NCI-H1417 treated with DMSO at 0.1 percent for 48 hours (cell line): Measurements from ENCODE around the gene KHDC1.
"Not testable (repeated sequence)": the region's sequence is repeated elsewhere in the genome, so short reads cannot be mapped to it uniquely, and the experiment has no call there.

Experiments used
- DNase-seq: peaks from one replicate; lab custom pipeline; 2025; lab: John Stamatoyannopoulos, UW

The KHDC1 gene

GRCh38 chr6:73262671-73263569 lies at the start of gene KHDC1:
Gene KHDC1 (minus strand): TSS chr6:73263196. CDS start chr6:73242517, 20,679 bp downstream.
- no peak for DNase-seq

GRCh38 chr6:73310503-73310845 lies 47.5 kb upstream of the KHDC1 start:
- DNase-seq: not testable (repeated sequence)

GRCh38 chr6:73309785-73310502 lies 46.9 kb upstream of the KHDC1 start:
- DNase-seq: no peak

- DNase-seq: no peak
Measured at GRCh38 chr6:73309535-73309784, 46.5 kb upstream of the KHDC1 start.

- DNase-seq: no peak
Measured at GRCh38 chr6:73308712-73309534, 45.9 kb upstream of the KHDC1 start.

- not testable (repeated sequence) for DNase-seq
Measured at GRCh38 chr6:73303773-73304172, 40.8 kb upstream of the KHDC1 start.

- DNase-seq: no peak
Measured at GRCh38 chr6:73302339-73302738, 39.3 kb upstream of the KHDC1 start.

- no peak for DNase-seq
Measured at GRCh38 chr6:73299151-73299971, 36.4 kb upstream of the KHDC1 start.

GRCh38 chr6:73293331-73293730 lies 30.3 kb upstream of the KHDC1 start:
- DNase-seq: no peak

- DNase-seq: no peak
Measured at GRCh38 chr6:73290435-73290834, 27.4 kb upstream of the KHDC1 start.

GRCh38 chr6:73286752-73287151 lies 23.8 kb upstream of the KHDC1 start:
- DNase-seq: no peak

- no peak for DNase-seq
Measured at GRCh38 chr6:73285674-73286283, 22.8 kb upstream of the KHDC1 start.

- no peak for DNase-seq
Measured at GRCh38 chr6:73282871-73283270, 19.9 kb upstream of the KHDC1 start.

GRCh38 chr6:73281684-73282083 lies 18.7 kb upstream of the KHDC1 start:
- DNase-seq: not testable (repeated sequence)

- not testable (repeated sequence) for DNase-seq
Measured at GRCh38 chr6:73269296-73269695, 6.3 kb upstream of the KHDC1 start.

GRCh38 chr6:73268896-73269295 lies 5.9 kb upstream of the KHDC1 start:
- DNase-seq: not testable (repeated sequence)

GRCh38 chr6:73264446-73264845 lies 1.4 kb upstream of the KHDC1 start:
- no peak for DNase-seq

GRCh38 chr6:73263570-73263909 lies 544 bp upstream of the KHDC1 start:
- no peak for DNase-seq

- DNase-seq: no peak
Measured at GRCh38 chr6:73258721-73259120, 4.3 kb downstream of the KHDC1 start.

GRCh38 chr6:73254323-73254722 lies 8.7 kb downstream of the KHDC1 start:
- not testable (repeated sequence) for DNase-seq

GRCh38 chr6:73252703-73253102 lies 10.3 kb downstream of the KHDC1 start:
- DNase-seq: no peak
